AG04449 (cell line): ENCODE data around the gene ERMN.
"Not testable (repeated sequence)": the region's sequence is repeated elsewhere in the genome, so short reads cannot be mapped to it uniquely, and the experiment has no call there.

Experiments used
- CTCF ChIA-PET: fragments of 350-600 bp; formaldehyde crosslinking; extraction: SDS; loops from one replicate; lab custom pipeline; 2021; ENCODE audit warnings: antibody characterized with exemption; lab: Yijun Ruan, JAX
- POLR2A ChIA-PET: fragments of 400-600, 350-600 bp; formaldehyde crosslinking; extraction: SDS; loops from one replicate; lab custom pipeline; 2020; ENCODE audit warnings: antibody characterized with exemption, inconsistent platforms; lab: Yijun Ruan, JAX
- DNase-seq: peaks from one replicate; pipeline ENCODE4 v3.0.0-alpha.2; 2010; ENCODE audit warnings: low read depth, low spot score
- H3K4me3 ChIP-seq: 2 replicates; pipeline ENCODE4 v1.5.1; 2011; ENCODE audit warnings: low read depth, mild to moderate bottlenecking, control low read depth, low read length
- CTCF ChIP-seq: IDR thresholded peaks from one replicate; pipeline ENCODE4 v1.5.1; 2011; ENCODE audit warnings: mild to moderate bottlenecking, moderate library complexity, low read length, control low read depth, inconsistent platforms; ENCODE audit not compliant: insufficient read depth; ENCODE audit errors: missing control alignments

ERMN gene

GRCh38 chr2:157281316-157281715, 44.3 kb downstream of the ERMN start:
- DNase-seq: no peak

GRCh38 chr2:157279311-157279710, 46.3 kb downstream of the ERMN start:
- CTCF ChIA-PET: interaction anchor here (1.2 to 2.1 kb wide), 2 partner anchors 8 to 23 kb away, joined by 3 to 5 read pairs; no protein-coding TSS in a partner anchor
- H3K4me3 ChIP-seq, DNase-seq, POLR2A ChIA-PET: not testable (repeated sequence)

More at GRCh38 chr2:157281316-157281715, 44.3 kb downstream of the ERMN start:
- TF ChIP-seq CTCF: no peak
- ChIA-PET POLR2A (no interaction called here), CTCF (interaction anchor here (1.2 to 3.4 kb wide), 3 partner anchors 10 to 46 kb away, joined by 4 to 12 read pairs (median 5); no protein-coding TSS in a partner anchor)
- no peak overlapping the region for H3K4me3 ChIP-seq

GRCh38 chr2:157271590-157272203, 53.9 kb downstream of the ERMN start:
- H3K4me3 ChIP-seq: no peak overlapping the region
- no peak for DNase-seq
- CTCF ChIA-PET: interaction anchor here (0.6 to 2.4 kb wide), 4 partner anchors 9 to 443 kb away, joined by 3 to 5 read pairs (median 4); no protein-coding TSS in a partner anchor
- POLR2A ChIA-PET: no interaction called here
- TF ChIP-seq CTCF: no peak

GRCh38 chr2:157269922-157270321, 55.7 kb downstream of the ERMN start:
- POLR2A ChIA-PET: no interaction called here

GRCh38 chr2:157269060-157269459, 56.6 kb downstream of the ERMN start:
- CTCF ChIA-PET: interaction anchor here (1.6 kb wide), 1 partner anchor 58 kb away, joined by 5 read pairs; no protein-coding TSS in a partner anchor
- no peak overlapping the region for H3K4me3 ChIP-seq
- DNase-seq: no peak
- no peak for TF ChIP-seq CTCF
- POLR2A ChIA-PET: no interaction called here

More at GRCh38 chr2:157269922-157270321, 55.7 kb downstream of the ERMN start:
- CTCF ChIA-PET: interaction anchor here (1.2 to 2.4 kb wide), 4 partner anchors 9 to 58 kb away, joined by 3 to 5 read pairs (median 4); no protein-coding TSS in a partner anchor
- no peak overlapping the region for H3K4me3 ChIP-seq
- no peak for TF ChIP-seq CTCF
- no peak for DNase-seq
